NB4 (cell line): ENCODE results near the gene CREBRF.

Source experiments
- POLR2A ChIP-seq: IDR thresholded peaks from 2 replicates; pipeline ENCODE4 v1.6.1; 2011; ENCODE audit warnings: mild to moderate bottlenecking; ENCODE audit not compliant: insufficient read length; ENCODE audit errors: extremely low read depth
- TF ChIP-seq, protein P1 (sequence below): IDR thresholded peaks from one replicate; pipeline ENCODE4 v1.5.1; 2012; ENCODE audit warnings: low read depth, low read length

GRCh38 chr5:173035904-173036707 lies 20.0 kb upstream of the CREBRF start:
- TF ChIP-seq, protein P1, sequence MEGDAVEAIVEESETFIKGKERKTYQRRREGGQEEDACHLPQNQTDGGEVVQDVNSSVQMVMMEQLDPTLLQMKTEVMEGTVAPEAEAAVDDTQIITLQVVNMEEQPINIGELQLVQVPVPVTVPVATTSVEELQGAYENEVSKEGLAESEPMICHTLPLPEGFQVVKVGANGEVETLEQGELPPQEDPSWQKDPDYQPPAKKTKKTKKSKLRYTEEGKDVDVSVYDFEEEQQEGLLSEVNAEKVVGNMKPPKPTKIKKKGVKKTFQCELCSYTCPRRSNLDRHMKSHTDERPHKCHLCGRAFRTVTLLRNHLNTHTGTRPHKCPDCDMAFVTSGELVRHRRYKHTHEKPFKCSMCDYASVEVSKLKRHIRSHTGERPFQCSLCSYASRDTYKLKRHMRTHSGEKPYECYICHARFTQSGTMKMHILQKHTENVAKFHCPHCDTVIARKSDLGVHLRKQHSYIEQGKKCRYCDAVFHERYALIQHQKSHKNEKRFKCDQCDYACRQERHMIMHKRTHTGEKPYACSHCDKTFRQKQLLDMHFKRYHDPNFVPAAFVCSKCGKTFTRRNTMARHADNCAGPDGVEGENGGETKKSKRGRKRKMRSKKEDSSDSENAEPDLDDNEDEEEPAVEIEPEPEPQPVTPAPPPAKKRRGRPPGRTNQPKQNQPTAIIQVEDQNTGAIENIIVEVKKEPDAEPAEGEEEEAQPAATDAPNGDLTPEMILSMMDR = no peak
- no peak for TF ChIP-seq POLR2A
